HG02678 (cell line): ENCODE measurements around the gene RERE.
"Not testable (repeated sequence)": the region's sequence is repeated elsewhere in the genome, so short reads cannot be mapped to it uniquely, and the experiment has no call there.

Experiments
- ATAC-seq: cut with Tn5 transposase; IDR thresholded peaks from one replicate; pipeline ENCODE4 v1.9.1; 2021; ENCODE audit warnings: mild to moderate bottlenecking, moderate library complexity; ENCODE audit not compliant: unreplicated experiment

RERE gene

GRCh38 chr1:8649875-8650274 lies 167.6 kb downstream of the RERE start:
- no peak for ATAC-seq

- no peak for ATAC-seq
Measured at GRCh38 chr1:8649027-8649426, 168.4 kb downstream of the RERE start.

- ATAC-seq, result no peak
Measured at GRCh38 chr1:8646996-8647395, 170.4 kb downstream of the RERE start.

- no peak for ATAC-seq
Measured at GRCh38 chr1:8646189-8646588, 171.3 kb downstream of the RERE start.

GRCh38 chr1:8643542-8644536 lies 173.6 kb downstream of the RERE start:
- ATAC-seq, result peak; percentile 89

GRCh38 chr1:8642114-8642513 lies 175.3 kb downstream of the RERE start:
- no peak for ATAC-seq

GRCh38 chr1:8641377-8641997 lies 176.0 kb downstream of the RERE start:
- no peak for ATAC-seq

GRCh38 chr1:8640950-8641349 lies 176.5 kb downstream of the RERE start:
- ATAC-seq, result no peak

- ATAC-seq, result no peak
Measured at GRCh38 chr1:8639148-8639547, 178.3 kb downstream of the RERE start.

- no peak for ATAC-seq
Measured at GRCh38 chr1:8633741-8634501, 183.5 kb downstream of the RERE start.

- ATAC-seq, result no peak
Measured at GRCh38 chr1:8632102-8632501, 185.3 kb downstream of the RERE start.

GRCh38 chr1:8631163-8631562 lies 186.3 kb downstream of the RERE start:
- no peak for ATAC-seq

- ATAC-seq, result peak; percentile 86
Measured at GRCh38 chr1:8629241-8630091, 188.0 kb downstream of the RERE start.

GRCh38 chr1:8628606-8629005 lies 188.8 kb downstream of the RERE start:
- ATAC-seq, result no peak

GRCh38 chr1:8627728-8628127 lies 189.7 kb downstream of the RERE start:
- no peak for ATAC-seq

- ATAC-seq, result no peak
Measured at GRCh38 chr1:8625981-8626898, 191.2 kb downstream of the RERE start.

GRCh38 chr1:8625491-8625890 lies 191.9 kb downstream of the RERE start:
- ATAC-seq, result no peak

- not testable (repeated sequence) for ATAC-seq
Measured at GRCh38 chr1:8623651-8624192, 193.7 kb downstream of the RERE start.

GRCh38 chr1:8621785-8622348 lies 195.6 kb downstream of the RERE start:
- ATAC-seq, result not testable (repeated sequence)
